ENCODE data around the gene CHST15.

CHST15 gene

GRCh38 chr10:124014416-124015154 is 78.8 kb downstream of the CHST15 start:
- DNase-seq (ENCODE audit: low read depth) = no peak
- TF ChIP-seq, protein P1, sequence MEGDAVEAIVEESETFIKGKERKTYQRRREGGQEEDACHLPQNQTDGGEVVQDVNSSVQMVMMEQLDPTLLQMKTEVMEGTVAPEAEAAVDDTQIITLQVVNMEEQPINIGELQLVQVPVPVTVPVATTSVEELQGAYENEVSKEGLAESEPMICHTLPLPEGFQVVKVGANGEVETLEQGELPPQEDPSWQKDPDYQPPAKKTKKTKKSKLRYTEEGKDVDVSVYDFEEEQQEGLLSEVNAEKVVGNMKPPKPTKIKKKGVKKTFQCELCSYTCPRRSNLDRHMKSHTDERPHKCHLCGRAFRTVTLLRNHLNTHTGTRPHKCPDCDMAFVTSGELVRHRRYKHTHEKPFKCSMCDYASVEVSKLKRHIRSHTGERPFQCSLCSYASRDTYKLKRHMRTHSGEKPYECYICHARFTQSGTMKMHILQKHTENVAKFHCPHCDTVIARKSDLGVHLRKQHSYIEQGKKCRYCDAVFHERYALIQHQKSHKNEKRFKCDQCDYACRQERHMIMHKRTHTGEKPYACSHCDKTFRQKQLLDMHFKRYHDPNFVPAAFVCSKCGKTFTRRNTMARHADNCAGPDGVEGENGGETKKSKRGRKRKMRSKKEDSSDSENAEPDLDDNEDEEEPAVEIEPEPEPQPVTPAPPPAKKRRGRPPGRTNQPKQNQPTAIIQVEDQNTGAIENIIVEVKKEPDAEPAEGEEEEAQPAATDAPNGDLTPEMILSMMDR (conservative IDR thresholded peaks at IDR 0.05; ENCODE audit: low read length) = no peak
- H3K4me3 ChIP-seq (ENCODE audit: low read length) = no peak overlapping the region

GRCh38 chr10:124013916-124014315 is 79.5 kb downstream of the CHST15 start:
- TF ChIP-seq, protein P1 (conservative IDR thresholded peaks at IDR 0.05; ENCODE audit: low read length) = no peak
- no peak overlapping the region for H3K4me3 ChIP-seq (ENCODE audit: low read length)
- no peak for DNase-seq (ENCODE audit: low read depth)

- no peak overlapping the region for H3K4me3 ChIP-seq (ENCODE audit: low read length)
- no peak for DNase-seq (ENCODE audit: low read depth)
- TF ChIP-seq, protein P1 (conservative IDR thresholded peaks at IDR 0.05; ENCODE audit: low read length) = no peak
These were observed 80.4 kb downstream of the CHST15 start for GRCh38 chr10:124012991-124013390.

- H3K4me3 ChIP-seq (ENCODE audit: low read length) = no peak overlapping the region
- TF ChIP-seq, protein P1 (conservative IDR thresholded peaks at IDR 0.05; ENCODE audit: low read length) = no peak
- no peak for DNase-seq (ENCODE audit: low read depth)
These were observed 80.8 kb downstream of the CHST15 start for GRCh38 chr10:124012583-124012982.

GRCh38 chr10:124012066-124012465 is 81.3 kb downstream of the CHST15 start:
- TF ChIP-seq, protein P1 (conservative IDR thresholded peaks at IDR 0.05; ENCODE audit: low read length) = no peak
- no peak for DNase-seq (ENCODE audit: low read depth)
- no peak overlapping the region for H3K4me3 ChIP-seq (ENCODE audit: low read length)

GRCh38 chr10:124011464-124011863 is 81.9 kb downstream of the CHST15 start:
- TF ChIP-seq, protein P1 (conservative IDR thresholded peaks at IDR 0.05; ENCODE audit: low read length) = no peak
- H3K4me3 ChIP-seq (ENCODE audit: low read length) = no peak overlapping the region
- DNase-seq (ENCODE audit: low read depth) = no peak

- no peak for DNase-seq (ENCODE audit: low read depth)
- no peak overlapping the region for H3K4me3 ChIP-seq (ENCODE audit: low read length)
- TF ChIP-seq, protein P1 (conservative IDR thresholded peaks at IDR 0.05; ENCODE audit: low read length) = no peak
These were observed 82.8 kb downstream of the CHST15 start for GRCh38 chr10:124010563-124011131.
